K562 (cell line): ENCODE measurements around the gene TENM3. TPM values are rescaled to one million over a fixed set of nuclear protein-coding genes. Genes with fewer than 3 reads are reported as not detected.

ENCODE experiments used
- ATAC-seq: fragments of 200-7000 bp; cut with Tn5 transposase; 3 replicates; pipeline ENCODE4 v1.9.1; 2020; ENCODE audit warnings: moderate library complexity
- BruUV-seq: library from RNA; stranded (reverse); fragments of 400-500 nt; replicated peaks from 2 replicates; lab custom pipeline; 2021; lab: Mats Ljungman, UMichigan
- CTCF ChIA-PET: fragments of 300-600 bp; formaldehyde crosslinking; extraction: SDS; loops from one replicate; lab custom pipeline; 2021; ENCODE audit warnings: low intra/inter-chr PET ratio; lab: Yijun Ruan, JAX
- POLR2A ChIA-PET: fragments of 300-600, 350-650 bp; sonication (Branson Sonifier 250); formaldehyde crosslinking; extraction: SDS; loops from one replicate; lab custom pipeline; 2021; ENCODE audit warnings: antibody characterized with exemption, inconsistent platforms; lab: Yijun Ruan, JAX
- DNase-seq, 4 experiments: peaks; one replicate each; pipeline versions ENCODE4 v3.0.0 to v3.0.0-alpha.2; 2011 to 2018; ENCODE audit warnings: low spot score in 3 of 4, mixed read lengths in 3 of 4; ENCODE audit errors: extremely low read depth in 1 of 4
- FAIRE-seq: peaks from 2 replicates; lab custom pipeline; 2011; peaks lifted over from hg19 to GRCh38; lab: Jason Lieb, UNC
- H2AFZ ChIP-seq: 2 replicates; pipeline ENCODE4 v1.6.0; 2011; ENCODE audit warnings: low read depth, low read length, control low read depth, inconsistent platforms
- H3K27ac ChIP-seq: fragments of 200-600 bp; 3 replicates; pipeline ENCODE4 v1.8.0; 2011; ENCODE audit warnings: low read depth, mild to moderate bottlenecking, control low read depth, inconsistent platforms, low read length, moderate library complexity, mixed read lengths; ENCODE audit errors: extremely low read depth
- H3K27me3 ChIP-seq, 2 experiments: fragments of 300-600 bp in 1 of 2; 2 replicates in 1 of 2; 3 replicates in 1 of 2; pipeline versions ENCODE4 v1.6.0 to v1.8.0; 2011; ENCODE audit warnings: inconsistent platforms in 2 of 2, low read length in 2 of 2, mild to moderate bottlenecking in 1 of 2, mixed read lengths in 1 of 2, moderate library complexity in 1 of 2; ENCODE audit not compliant: control insufficient read depth in 2 of 2, insufficient read depth in 2 of 2
- H3K36me3 ChIP-seq: fragments of 300-600 bp; 3 replicates; pipeline ENCODE4 v1.8.0; 2011; ENCODE audit warnings: mild to moderate bottlenecking, low read length, inconsistent platforms; ENCODE audit not compliant: control insufficient read depth, insufficient read depth
- H3K4me1 ChIP-seq, 2 experiments: fragments of 200-600 bp in 1 of 2; replicated peaks in 1 of 2; 2 replicates in 1 of 2; 3 replicates in 1 of 2; pipeline versions ENCODE4 v1.5.1 to v1.8.0; 2011; ENCODE audit warnings: inconsistent platforms in 2 of 2, low read length in 2 of 2, mild to moderate bottlenecking in 1 of 2, mixed read lengths in 1 of 2, moderate library complexity in 1 of 2; ENCODE audit not compliant: control insufficient read depth in 2 of 2, insufficient read depth in 2 of 2
- H3K4me2 ChIP-seq: 2 replicates; pipeline ENCODE4 v1.6.1; 2011; ENCODE audit warnings: low read length, control low read depth, inconsistent platforms, mixed read lengths; ENCODE audit not compliant: insufficient read depth
- H3K4me3 ChIP-seq: fragments of 200-600 bp; sonication (generic), shearing (Covaris generic); 2 replicates; pipeline ENCODE4 v1.5.1; 2016; ENCODE audit warnings: control low read depth, inconsistent platforms
- H3K79me2 ChIP-seq: fragments of 200-600 bp; 3 replicates; pipeline ENCODE4 v1.8.0; 2011; ENCODE audit warnings: low read length, inconsistent platforms; ENCODE audit not compliant: control insufficient read depth, insufficient read depth
- H3K9ac ChIP-seq, 2 experiments: 2 replicates each; pipeline versions ENCODE4 v1.6.0 to v1.6.1; 2011; ENCODE audit warnings: low read depth in 2 of 2, low read length in 2 of 2, control low read depth in 1 of 2, inconsistent platforms in 1 of 2, mild to moderate bottlenecking in 1 of 2, mixed read lengths in 1 of 2; ENCODE audit not compliant: insufficient read depth in 1 of 2
- H3K9me1 ChIP-seq: one replicate; pipeline ENCODE4 v1.6.0; 2011; ENCODE audit warnings: inconsistent platforms, mild to moderate bottlenecking, low read length, moderate library complexity; ENCODE audit not compliant: control insufficient read depth, insufficient read depth
- H3K9me3 ChIP-seq: replicated peaks from 2 replicates; pipeline ENCODE4 v1.5.1; 2011; ENCODE audit warnings: low read depth, low read length, inconsistent platforms; ENCODE audit not compliant: control insufficient read depth, insufficient read depth
- H4K20me1 ChIP-seq: replicated peaks from 2 replicates; pipeline ENCODE4 v1.6.1; 2011; ENCODE audit warnings: low read length, inconsistent platforms, mixed read lengths; ENCODE audit not compliant: control insufficient read depth, insufficient read depth
- CREM ChIP-seq: IDR thresholded peaks from 2 replicates; pipeline ENCODE4 v1.6.1; 2014; ENCODE audit warnings: antibody characterized with exemption, low read depth
- HNRNPUL1 ChIP-seq: fragments of 200-400 bp; formaldehyde crosslinking; IDR thresholded peaks from 2 replicates; pipeline ENCODE4 v1.6.1; 2017; ENCODE audit warnings: low read length
- NCOR1 ChIP-seq: fragments of 450-650 bp; IDR thresholded peaks from 2 replicates; pipeline ENCODE4 v1.6.1; 2016; ENCODE audit warnings: mild to moderate bottlenecking, moderate library complexity
- NFATC3 ChIP-seq: fragments of 450-650 bp; IDR thresholded peaks from 2 replicates; pipeline ENCODE4 v1.6.1; 2017; ENCODE audit warnings: mild to moderate bottlenecking
- PHB2 ChIP-seq: fragments of 450-650 bp; IDR thresholded peaks from 2 replicates; pipeline ENCODE4 v1.6.1; 2017; ENCODE audit warnings: low read depth
- SLC30A9 ChIP-seq: fragments of 250-450 bp; sonication (Bioruptor Pico); IDR thresholded peaks from 2 replicates; pipeline ENCODE4 v1.8.0; 2022; ENCODE audit warnings: mild to moderate bottlenecking, moderate library complexity
- SNRNP70 ChIP-seq: fragments of 200-400 bp; formaldehyde crosslinking; optimal IDR thresholded peaks from 2 replicates; pipeline ENCODE3; 2017; ENCODE audit warnings: low read depth, low read length
- STAT5B ChIP-seq: fragments of 250-450 bp; sonication (Bioruptor Pico); IDR thresholded peaks from 2 replicates; pipeline ENCODE4 v1.8.0; 2021; ENCODE audit warnings: mild to moderate bottlenecking, inconsistent platforms
- TRIM24 ChIP-seq, 2 experiments: fragments of 450-650 bp; IDR thresholded peaks; 2 replicates each; pipeline ENCODE4 v1.6.1; 2016
- ZNF274 ChIP-seq: IDR thresholded peaks from 2 replicates; pipeline ENCODE4 v1.6.1; 2011; ENCODE audit warnings: low read depth, mild to moderate bottlenecking, low read length, moderate library complexity, borderline replicate concordance
- WGBS: fragments of 100-300 bp; shearing (Covaris generic); methylation state at CpG from one replicate; pipeline ENCODE4 v1.1.6; 2016; ENCODE audit warnings: low coverage, mixed read lengths; ENCODE audit not compliant: insufficient coverage; ENCODE audit errors: missing lambda C conversion rate; 5-methylcytosine and 5-hydroxymethylcytosine counted together
- in situ Hi-C: fragments of 300-500 bp; cut with MboI; formaldehyde crosslinking; loops from 4 replicates; pipeline ENCODE4 v1.15.0; 2018; ENCODE audit warnings: inconsistent platforms, mixed read lengths
- intact Hi-C: fragments of 100-400 bp; cut with micrococcal nuclease; formaldehyde crosslinking; loops from 2 replicates; pipeline ENCODE4 v1.14.2; 2022
- polyA plus RNA-seq, 8 experiments: library from polyadenylated mRNA; depleted of rRNA in 4 of 8; stranded (reverse) in 5 of 8; unstranded in 3 of 8; fragments of >200 nt; fragmentation: Nextera tagmentation in 2 of 8; fragmentation: Illumina TruSeq in 1 of 8; extraction: Ambion mirVana in 2 of 8; extraction: Trizol in 1 of 8; gene quantifications; 2 replicates each; pipeline versions ENCODE4 v1.2.1 to v1.2.3, GENCODE V29; 2011 to 2014; ENCODE audit warnings: inconsistent platforms in 1 of 8, missing spikeins in 1 of 8
- total RNA-seq, 7 experiments: library from RNA; depleted of rRNA in 6 of 7; stranded (reverse); fragments of >200 nt in 6 of 7; fragmentation: Illumina TruSeq in 2 of 7; extraction: Trizol in 2 of 7; gene quantifications; 2 replicates each; pipeline versions ENCODE4 v1.2.1 to v1.2.3, GENCODE V29; 2011 to 2021; ENCODE audit warnings: low replicate concordance in 1 of 7
- TF ChIP-seq, protein P1 (sequence below): sonication (generic); formaldehyde crosslinking; IDR thresholded peaks from 2 replicates; pipeline ENCODE4 v1.8.1; 2022; ENCODE audit warnings: missing genetic modification reagents
- TF ChIP-seq, protein P2 (sequence below), 2 experiments: fragments of 450-650 bp in 1 of 2; IDR thresholded peaks; 2 replicates each; pipeline ENCODE4 v1.6.1; 2011 to 2017; ENCODE audit warnings: low read depth in 2 of 2, antibody characterized with exemption in 1 of 2, borderline replicate concordance in 1 of 2, low read length in 1 of 2, mild to moderate bottlenecking in 1 of 2, mixed read lengths in 1 of 2; ENCODE audit not compliant: control insufficient read depth in 1 of 2

Gene TENM3
- total and polyA plus RNA-seq, 9 of the 15 experiments (the other 6 are each of a cell fraction or from before 2014, with no cell fraction given), result 0.01 to 0.02 TPM; not detected in 7

DNA sequence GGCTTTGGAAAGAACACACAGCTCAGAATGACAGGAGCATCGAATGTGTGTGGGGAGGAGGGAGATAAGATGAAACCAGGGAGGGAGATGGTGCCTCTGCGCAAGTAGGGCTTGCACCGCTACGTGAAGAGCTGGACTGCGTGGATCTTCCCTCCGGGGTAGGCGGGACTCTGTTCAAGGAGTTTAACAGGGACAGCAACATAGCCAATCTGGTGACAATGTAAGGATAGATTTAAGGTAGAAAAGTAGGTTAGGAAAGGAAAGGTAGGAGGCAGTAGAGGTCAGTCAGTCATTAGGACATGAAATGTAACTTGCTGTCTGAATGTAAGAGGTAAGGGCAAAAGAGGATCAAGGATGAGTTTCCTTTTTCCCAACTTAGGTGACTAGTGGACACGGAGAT, 521.4 kb downstream of the TENM3 start:
- Histone ChIP-seq H3K36me3 (no peaks in the 10 kb centered on the region), H3K4me2 (no peak overlapping the region), H3K4me1 (no peaks in the 10 kb centered on the region), H3K4me3 (no peak overlapping the region), H3K27me3 (peaks cover 3 to 23% of the 10 kb centered on the region in 2 experiments; a peak in 3 of 5 replicates), H3K9ac (no peak overlapping the region), H2AFZ (no peak overlapping the region), H4K20me1 (no peaks in the 10 kb centered on the region), H3K79me2 (no peaks in the 10 kb centered on the region), H3K27ac (no peak overlapping the region), H3K9me1 (no peaks in the 10 kb centered on the region), H3K9me3 (no peaks in the 10 kb centered on the region)
- BruUV-seq, result no TSS peak
- ChIA-PET POLR2A (interaction anchor here (0.9 kb wide), 1 partner anchor 20 kb away, joined by 4 read pairs; no protein-coding TSS in a partner anchor), CTCF (no interaction called here)
- ATAC-seq (no peak), DNase-seq (no peak), FAIRE-seq (no peak)
- TF ChIP-seq CREM, result no peak
- no peak for TF ChIP-seq TRIM24 (IDR thresholded peaks at IDR 0.05)
- TF ChIP-seq NCOR1, result no peak
- TF ChIP-seq, protein P1, sequence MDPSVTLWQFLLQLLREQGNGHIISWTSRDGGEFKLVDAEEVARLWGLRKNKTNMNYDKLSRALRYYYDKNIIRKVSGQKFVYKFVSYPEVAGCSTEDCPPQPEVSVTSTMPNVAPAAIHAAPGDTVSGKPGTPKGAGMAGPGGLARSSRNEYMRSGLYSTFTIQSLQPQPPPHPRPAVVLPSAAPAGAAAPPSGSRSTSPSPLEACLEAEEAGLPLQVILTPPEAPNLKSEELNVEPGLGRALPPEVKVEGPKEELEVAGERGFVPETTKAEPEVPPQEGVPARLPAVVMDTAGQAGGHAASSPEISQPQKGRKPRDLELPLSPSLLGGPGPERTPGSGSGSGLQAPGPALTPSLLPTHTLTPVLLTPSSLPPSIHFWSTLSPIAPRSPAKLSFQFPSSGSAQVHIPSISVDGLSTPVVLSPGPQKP (CRISPR knock-in tag), result no peak
- TF ChIP-seq ZNF274, result no peak
- no peak for TF ChIP-seq SLC30A9 (CRISPR knock-in tag)
- TF ChIP-seq STAT5B (CRISPR knock-in tag), result no peak
- no peak for TF ChIP-seq SNRNP70
- TF ChIP-seq HNRNPUL1, result no peak
- no peak for TF ChIP-seq PHB2
- TF ChIP-seq, protein P2, sequence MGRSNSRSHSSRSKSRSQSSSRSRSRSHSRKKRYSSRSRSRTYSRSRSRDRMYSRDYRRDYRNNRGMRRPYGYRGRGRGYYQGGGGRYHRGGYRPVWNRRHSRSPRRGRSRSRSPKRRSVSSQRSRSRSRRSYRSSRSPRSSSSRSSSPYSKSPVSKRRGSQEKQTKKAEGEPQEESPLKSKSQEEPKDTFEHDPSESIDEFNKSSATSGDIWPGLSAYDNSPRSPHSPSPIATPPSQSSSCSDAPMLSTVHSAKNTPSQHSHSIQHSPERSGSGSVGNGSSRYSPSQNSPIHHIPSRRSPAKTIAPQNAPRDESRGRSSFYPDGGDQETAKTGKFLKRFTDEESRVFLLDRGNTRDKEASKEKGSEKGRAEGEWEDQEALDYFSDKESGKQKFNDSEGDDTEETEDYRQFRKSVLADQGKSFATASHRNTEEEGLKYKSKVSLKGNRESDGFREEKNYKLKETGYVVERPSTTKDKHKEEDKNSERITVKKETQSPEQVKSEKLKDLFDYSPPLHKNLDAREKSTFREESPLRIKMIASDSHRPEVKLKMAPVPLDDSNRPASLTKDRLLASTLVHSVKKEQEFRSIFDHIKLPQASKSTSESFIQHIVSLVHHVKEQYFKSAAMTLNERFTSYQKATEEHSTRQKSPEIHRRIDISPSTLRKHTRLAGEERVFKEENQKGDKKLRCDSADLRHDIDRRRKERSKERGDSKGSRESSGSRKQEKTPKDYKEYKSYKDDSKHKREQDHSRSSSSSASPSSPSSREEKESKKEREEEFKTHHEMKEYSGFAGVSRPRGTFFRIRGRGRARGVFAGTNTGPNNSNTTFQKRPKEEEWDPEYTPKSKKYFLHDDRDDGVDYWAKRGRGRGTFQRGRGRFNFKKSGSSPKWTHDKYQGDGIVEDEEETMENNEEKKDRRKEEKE (IDR thresholded peaks at IDR 0.05; ENCODE audit: borderline replicate concordance in 1 of 2, control insufficient read depth in 1 of 2, low read depth in 2 of 2, low read length in 1 of 2), result no peak
- TF ChIP-seq NFATC3, result no peak
- WGBS, result 0% methylated on average over 8 of the region's 8 CpGs
- in situ Hi-C loops, result no loop called here
- intact Hi-C loops, result no loop called here
